ENCODE measurements around the gene MACROD2.

MACROD2 gene

GRCh38 chr20:15823718-15824117 lies 1828.4 kb downstream of the MACROD2 start:
- DNase-seq (ENCODE audit: low spot score): no peak

- no peak for DNase-seq (ENCODE audit: low spot score)
Observed at GRCh38 chr20:15827628-15828027, 1832.3 kb downstream of the MACROD2 start.

- no peak for DNase-seq (ENCODE audit: low spot score)
Observed at GRCh38 chr20:15831201-15831600, 1835.9 kb downstream of the MACROD2 start.

- DNase-seq (ENCODE audit: low spot score): no peak
Observed at GRCh38 chr20:15832512-15832911, 1837.2 kb downstream of the MACROD2 start.

- DNase-seq (ENCODE audit: low spot score): no peak
Observed at GRCh38 chr20:15834857-15835256, 1839.5 kb downstream of the MACROD2 start.

- no peak for DNase-seq (ENCODE audit: low spot score)
Observed at GRCh38 chr20:15835811-15836210, 1840.5 kb downstream of the MACROD2 start.

- DNase-seq (ENCODE audit: low spot score): no peak
Observed at GRCh38 chr20:15836634-15837033, 1841.3 kb downstream of the MACROD2 start.

- no peak for DNase-seq (ENCODE audit: low spot score)
Observed at GRCh38 chr20:15837563-15837962, 1842.2 kb downstream of the MACROD2 start.

GRCh38 chr20:15838466-15838865 lies 1843.2 kb downstream of the MACROD2 start:
- DNase-seq (ENCODE audit: low spot score): no peak

- no peak for DNase-seq (ENCODE audit: low spot score)
Observed at GRCh38 chr20:15840636-15841301, 1845.5 kb downstream of the MACROD2 start.

- no peak for DNase-seq (ENCODE audit: low spot score)
Observed at GRCh38 chr20:15842872-15843271, 1847.6 kb downstream of the MACROD2 start.

- no peak for DNase-seq (ENCODE audit: low spot score)
Observed at GRCh38 chr20:15843777-15844176, 1848.5 kb downstream of the MACROD2 start.

- DNase-seq (ENCODE audit: low spot score): no peak
Observed at GRCh38 chr20:15847196-15847784, 1852.0 kb downstream of the MACROD2 start.

- DNase-seq (ENCODE audit: low spot score): no peak
Observed at GRCh38 chr20:15848126-15848525, 1852.8 kb downstream of the MACROD2 start.

- peak; percentile 74 for DNase-seq (ENCODE audit: low spot score)
Observed at GRCh38 chr20:15848995-15849610, 1853.8 kb downstream of the MACROD2 start.

- no peak for DNase-seq (ENCODE audit: low spot score)
Observed at GRCh38 chr20:15851576-15852215, 1856.4 kb downstream of the MACROD2 start.

- DNase-seq (ENCODE audit: low spot score): no peak
Observed at GRCh38 chr20:15854911-15855310, 1859.6 kb downstream of the MACROD2 start.

- no peak for DNase-seq (ENCODE audit: low spot score)
Observed at GRCh38 chr20:15857173-15857784, 1862.0 kb downstream of the MACROD2 start.

- DNase-seq (ENCODE audit: low spot score): no peak
Observed at GRCh38 chr20:15859061-15859460, 1863.7 kb downstream of the MACROD2 start.

GRCh38 chr20:15860850-15861249 lies 1865.5 kb downstream of the MACROD2 start:
- DNase-seq (ENCODE audit: low spot score): no peak

GRCh38 chr20:15862178-15862577 lies 1866.9 kb downstream of the MACROD2 start:
- DNase-seq (ENCODE audit: low spot score): peak; percentile 9

GRCh38 chr20:15863735-15864134 lies 1868.4 kb downstream of the MACROD2 start:
- DNase-seq (ENCODE audit: low spot score): no peak

- DNase-seq (ENCODE audit: low spot score): no peak
Observed at GRCh38 chr20:15865553-15865952, 1870.2 kb downstream of the MACROD2 start.
